Measurements from ENCODE around the gene PLXNA4. TPM values are rescaled to one million over a fixed set of nuclear protein-coding genes. Genes with fewer than 3 reads are reported as not detected.

Gene PLXNA4
- total RNA-seq, 1 experiment from 2014 or later: 0.81 TPM

DNA sequence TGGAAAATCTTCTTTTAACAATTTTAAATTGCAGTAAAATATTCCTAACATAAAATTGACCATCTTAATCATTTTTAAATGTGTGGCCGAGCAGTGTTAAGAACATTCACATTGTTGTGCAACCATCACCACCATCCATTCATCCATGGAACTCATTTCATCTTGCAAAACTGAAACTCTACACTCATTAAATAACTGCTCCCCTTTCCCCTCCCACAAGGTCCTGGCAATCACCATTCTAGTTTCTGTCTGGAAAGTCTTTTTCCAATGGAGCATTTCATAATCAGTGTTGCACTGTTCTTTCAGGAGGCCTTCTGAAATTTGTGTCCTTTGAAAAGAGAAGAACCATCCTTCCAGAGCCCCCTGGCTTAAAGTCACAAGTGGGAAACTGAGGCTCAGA is 233.1 kb downstream of the PLXNA4 start (continued):
- TF ChIP-seq STAT6 (CRISPR knock-in tag; conservative IDR thresholded peaks at IDR 0.05; ENCODE audit: low read depth) (no peak), RELA (CRISPR knock-in tag; IDR thresholded peaks at IDR 0.05; ENCODE audit: borderline replicate concordance) (no peak), FOXJ3 (CRISPR knock-in tag; IDR thresholded peaks at IDR 0.05; ENCODE audit: borderline replicate concordance) (no peak), NFYB (CRISPR knock-in tag; conservative IDR thresholded peaks at IDR 0.05; ENCODE audit: low read depth) (no peak), E2F4 (CRISPR knock-in tag; IDR thresholded peaks at IDR 0.05; ENCODE audit: borderline replicate concordance, low read depth) (no peak), MYBL2 (CRISPR knock-in tag; IDR thresholded peaks at IDR 0.05) (no peak), ZBTB43 (CRISPR knock-in tag; IDR thresholded peaks at IDR 0.05) (no peak), MLX (CRISPR knock-in tag; IDR thresholded peaks at IDR 0.05) (no peak), E2F5 (CRISPR knock-in tag; IDR thresholded peaks at IDR 0.05) (no peak)
- TF ChIP-seq, protein P1, sequence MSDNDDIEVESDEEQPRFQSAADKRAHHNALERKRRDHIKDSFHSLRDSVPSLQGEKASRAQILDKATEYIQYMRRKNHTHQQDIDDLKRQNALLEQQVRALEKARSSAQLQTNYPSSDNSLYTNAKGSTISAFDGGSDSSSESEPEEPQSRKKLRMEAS (CRISPR knock-in tag; IDR thresholded peaks at IDR 0.05): no peak

DNA sequence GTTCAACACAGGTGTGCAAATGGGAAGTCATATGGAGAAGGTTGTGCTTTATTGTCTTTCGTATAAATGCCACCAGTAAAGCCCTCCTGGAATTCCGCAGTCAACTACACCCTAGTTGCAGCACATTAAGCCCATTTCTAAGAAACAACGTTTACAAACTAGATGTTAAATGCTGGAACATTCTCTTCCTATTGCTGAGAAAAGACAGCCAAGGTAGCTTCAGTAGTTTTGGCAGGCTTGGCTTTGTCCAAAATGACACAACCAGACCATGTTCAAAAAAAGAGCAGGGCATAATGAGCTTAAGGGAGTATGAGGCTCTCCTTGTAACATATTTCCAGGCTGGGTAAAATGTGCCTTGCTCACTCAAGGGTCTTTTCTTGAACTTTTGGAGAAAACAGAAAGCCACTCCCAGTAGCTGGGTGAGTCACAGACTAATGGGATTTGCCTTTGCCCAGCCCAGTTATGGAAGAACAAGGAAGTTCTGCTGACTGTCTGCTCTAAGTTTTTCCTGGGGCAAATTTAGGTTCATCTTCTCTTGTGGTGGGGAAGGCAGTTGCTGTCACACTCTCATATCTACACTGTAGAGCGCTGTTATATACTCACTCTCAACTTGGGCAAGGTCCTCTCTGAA is 238.7 kb downstream of the PLXNA4 start:
- DNase-seq (ENCODE audit: low spot score) (no peak), ATAC-seq (no peak)
- Mint-ChIP-seq H3K4me1 (no peaks in the 10 kb centered on the region), H3K27me3 (ENCODE audit: low read depth) (no peaks in the 10 kb centered on the region), H3K4me3 (no peak overlapping the region), H3K9me3 (no peaks in the 10 kb centered on the region), H3K27ac (no peak overlapping the region), H3K36me3 (no peaks in the 10 kb centered on the region)
- ChIA-PET POLR2A (no interaction called here), CTCF (no interaction called here)
- TF ChIP-seq, protein P2, sequence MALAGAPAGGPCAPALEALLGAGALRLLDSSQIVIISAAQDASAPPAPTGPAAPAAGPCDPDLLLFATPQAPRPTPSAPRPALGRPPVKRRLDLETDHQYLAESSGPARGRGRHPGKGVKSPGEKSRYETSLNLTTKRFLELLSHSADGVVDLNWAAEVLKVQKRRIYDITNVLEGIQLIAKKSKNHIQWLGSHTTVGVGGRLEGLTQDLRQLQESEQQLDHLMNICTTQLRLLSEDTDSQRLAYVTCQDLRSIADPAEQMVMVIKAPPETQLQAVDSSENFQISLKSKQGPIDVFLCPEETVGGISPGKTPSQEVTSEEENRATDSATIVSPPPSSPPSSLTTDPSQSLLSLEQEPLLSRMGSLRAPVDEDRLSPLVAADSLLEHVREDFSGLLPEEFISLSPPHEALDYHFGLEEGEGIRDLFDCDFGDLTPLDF (CRISPR knock-in tag; IDR thresholded peaks at IDR 0.05): no peak
- TF ChIP-seq, protein P3, sequence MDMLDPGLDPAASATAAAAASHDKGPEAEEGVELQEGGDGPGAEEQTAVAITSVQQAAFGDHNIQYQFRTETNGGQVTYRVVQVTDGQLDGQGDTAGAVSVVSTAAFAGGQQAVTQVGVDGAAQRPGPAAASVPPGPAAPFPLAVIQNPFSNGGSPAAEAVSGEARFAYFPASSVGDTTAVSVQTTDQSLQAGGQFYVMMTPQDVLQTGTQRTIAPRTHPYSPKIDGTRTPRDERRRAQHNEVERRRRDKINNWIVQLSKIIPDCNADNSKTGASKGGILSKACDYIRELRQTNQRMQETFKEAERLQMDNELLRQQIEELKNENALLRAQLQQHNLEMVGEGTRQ (CRISPR knock-in tag; IDR thresholded peaks at IDR 0.05): no peak
- TF ChIP-seq ZNF263 (CRISPR knock-in tag; IDR thresholded peaks at IDR 0.05; ENCODE audit: low read depth): no peak
- TF ChIP-seq AFF4 (CRISPR knock-in tag; IDR thresholded peaks at IDR 0.05; ENCODE audit: borderline replicate concordance): no peak
- TF ChIP-seq TCF7 (CRISPR knock-in tag; IDR thresholded peaks at IDR 0.05; ENCODE audit: low read depth): no peak
- TF ChIP-seq AR (CRISPR knock-in tag; IDR thresholded peaks at IDR 0.05): no peak
- no peak for TF ChIP-seq ZSCAN18 (CRISPR knock-in tag; IDR thresholded peaks at IDR 0.05)

Data from WTC11 (cell line).